ENCODE results near the gene GPI. TPM values are rescaled to one million over a fixed set of nuclear protein-coding genes. Genes with fewer than 3 reads are reported as not detected.
"Not testable (repeated sequence)": the region's sequence is repeated elsewhere in the genome, so short reads cannot be mapped to it uniquely, and the experiment has no call there.

Gene GPI
- total RNA-seq, 2 donors from 2014 or later, result 106 to 188 TPM

DNA sequence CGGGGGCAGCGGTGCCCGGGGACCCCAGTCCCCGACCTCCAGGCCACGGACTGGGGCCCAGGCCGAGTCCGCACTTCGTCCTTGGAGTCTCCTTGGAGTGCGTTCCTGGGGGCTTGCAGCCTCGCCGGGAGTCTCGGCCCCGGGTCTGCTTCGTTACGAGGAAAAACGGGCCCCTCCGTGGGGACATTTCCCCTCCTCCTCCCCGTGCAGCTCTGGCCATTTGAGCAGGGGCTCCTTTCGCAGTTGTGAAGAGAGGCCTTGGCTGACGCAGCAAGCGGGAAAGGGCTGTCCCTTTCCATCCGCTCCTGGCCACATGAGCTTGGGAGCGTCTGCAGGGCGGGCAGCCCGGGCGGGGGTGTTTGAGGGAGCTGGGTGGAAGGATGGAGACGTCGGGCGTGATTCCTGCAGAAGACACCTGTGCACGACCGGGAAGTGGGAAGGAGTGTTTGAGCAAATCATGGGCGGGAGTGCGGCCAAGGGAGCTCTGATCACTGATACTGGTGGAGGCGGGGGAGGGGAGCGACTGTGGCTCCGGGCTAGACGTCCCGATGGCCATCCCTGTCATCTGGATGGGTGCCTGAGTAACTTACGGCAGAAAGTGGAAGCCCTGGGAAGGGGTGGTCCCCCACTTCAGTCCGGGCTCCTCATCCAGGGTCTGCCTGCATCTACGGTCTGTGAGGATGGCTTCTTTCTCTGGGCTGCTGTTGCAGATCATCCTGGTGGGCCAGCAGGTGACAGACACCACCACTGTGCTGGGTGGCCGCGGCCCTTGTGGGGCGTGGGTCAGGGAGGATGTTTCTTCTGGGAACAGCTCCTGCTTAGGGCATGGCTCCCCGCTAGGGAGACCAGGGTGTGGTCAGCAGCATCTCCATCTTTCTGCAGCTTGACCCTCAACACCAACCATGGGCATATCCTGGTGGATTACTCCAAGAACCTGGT, 736 bp downstream of the GPI start:
- H3K9me3 ChIP-seq, result no peaks in the 10 kb centered on the region
- H3K4me3 ChIP-seq, result peak overlapping the region; percentile 91 to 94
- H3K27me3 ChIP-seq (replicated peaks; ENCODE audit: insufficient read depth), result no peaks in the 10 kb centered on the region
- intact Hi-C loops (cut with DNase I), result no loop called here
- peaks cover 0 to 18% of the 10 kb centered on the region in 2 donors for H3K36me3 ChIP-seq
- 8% methylated on average over 38 of the region's 45 CpGs for WGBS
- H3K4me1 ChIP-seq (replicated peaks), result no peaks in the 10 kb centered on the region
- H3K27ac ChIP-seq, result peak overlapping the region; percentile 66 to 74
- TF ChIP-seq POLR2AphosphoS5 (IDR thresholded peaks at IDR 0.05) (no peak), POLR2A (IDR thresholded peaks at IDR 0.05) (no peak)
- TF ChIP-seq, protein P1, sequence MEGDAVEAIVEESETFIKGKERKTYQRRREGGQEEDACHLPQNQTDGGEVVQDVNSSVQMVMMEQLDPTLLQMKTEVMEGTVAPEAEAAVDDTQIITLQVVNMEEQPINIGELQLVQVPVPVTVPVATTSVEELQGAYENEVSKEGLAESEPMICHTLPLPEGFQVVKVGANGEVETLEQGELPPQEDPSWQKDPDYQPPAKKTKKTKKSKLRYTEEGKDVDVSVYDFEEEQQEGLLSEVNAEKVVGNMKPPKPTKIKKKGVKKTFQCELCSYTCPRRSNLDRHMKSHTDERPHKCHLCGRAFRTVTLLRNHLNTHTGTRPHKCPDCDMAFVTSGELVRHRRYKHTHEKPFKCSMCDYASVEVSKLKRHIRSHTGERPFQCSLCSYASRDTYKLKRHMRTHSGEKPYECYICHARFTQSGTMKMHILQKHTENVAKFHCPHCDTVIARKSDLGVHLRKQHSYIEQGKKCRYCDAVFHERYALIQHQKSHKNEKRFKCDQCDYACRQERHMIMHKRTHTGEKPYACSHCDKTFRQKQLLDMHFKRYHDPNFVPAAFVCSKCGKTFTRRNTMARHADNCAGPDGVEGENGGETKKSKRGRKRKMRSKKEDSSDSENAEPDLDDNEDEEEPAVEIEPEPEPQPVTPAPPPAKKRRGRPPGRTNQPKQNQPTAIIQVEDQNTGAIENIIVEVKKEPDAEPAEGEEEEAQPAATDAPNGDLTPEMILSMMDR (IDR thresholded peaks at IDR 0.05), result no peak
- peak; percentile 50 for DNase-seq (ENCODE audit: low spot score)

DNA sequence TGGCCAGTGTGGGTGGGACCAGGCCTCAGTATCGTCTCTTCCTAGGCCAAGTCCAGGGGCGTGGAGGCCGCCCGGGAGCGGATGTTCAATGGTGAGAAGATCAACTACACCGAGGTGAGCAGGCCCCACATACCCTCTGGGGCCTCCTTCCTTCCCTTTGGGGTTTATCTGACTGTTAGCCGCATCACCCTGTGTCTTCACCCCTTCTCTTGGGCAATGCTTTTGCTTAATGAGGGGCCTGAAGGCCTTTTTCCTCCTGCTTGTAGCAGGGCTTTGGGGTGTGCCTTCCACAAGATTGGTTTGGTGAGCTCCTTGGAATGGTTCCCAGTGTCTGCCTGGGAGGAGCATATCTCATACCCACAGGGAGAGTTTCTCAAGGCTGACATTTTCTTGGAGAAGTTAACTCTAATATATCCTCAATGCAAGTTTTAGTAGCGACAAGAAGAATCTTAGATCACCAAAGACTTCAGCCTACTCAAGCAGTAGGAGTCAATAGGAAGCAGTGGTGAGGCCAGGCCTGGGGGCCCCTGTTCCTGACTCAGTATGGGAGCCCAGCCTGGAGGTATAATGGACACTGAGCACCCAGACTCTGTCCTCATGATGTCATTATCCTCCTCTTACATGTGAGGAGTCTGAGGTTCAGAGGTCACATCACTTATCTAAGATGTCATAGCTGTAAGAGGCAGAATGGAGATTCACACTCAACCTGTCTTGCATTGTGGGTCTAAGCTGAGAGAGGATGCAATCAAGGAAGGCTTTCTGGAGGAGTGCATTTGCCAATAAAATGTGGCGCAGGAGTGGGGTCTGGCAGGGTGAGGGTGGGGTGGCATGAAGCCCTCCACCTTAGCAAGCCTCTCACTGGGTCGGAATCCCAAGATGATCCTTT, 2.0 kb downstream of the GPI start:
- no peaks in the 10 kb centered on the region for H3K4me1 ChIP-seq (replicated peaks)
- 85% methylated on average over 9 of the region's 10 CpGs for WGBS
- no peaks in the 10 kb centered on the region for H3K27me3 ChIP-seq (replicated peaks; ENCODE audit: insufficient read depth)
- H3K36me3 ChIP-seq, result peaks cover 0 to 18% of the 10 kb centered on the region in 2 donors
- no peaks in the 10 kb centered on the region for H3K9me3 ChIP-seq
- intact Hi-C loops (cut with DNase I), result no loop called here
- DNase-seq (ENCODE audit: low spot score), result no peak
- H3K4me3 ChIP-seq, result no peak overlapping the region
- H3K27ac ChIP-seq, result no peak overlapping the region
- TF ChIP-seq, protein P1 (IDR thresholded peaks at IDR 0.05), result no peak
- TF ChIP-seq POLR2A (IDR thresholded peaks at IDR 0.05) (no peak), POLR2AphosphoS5 (IDR thresholded peaks at IDR 0.05) (no peak)

DNA sequence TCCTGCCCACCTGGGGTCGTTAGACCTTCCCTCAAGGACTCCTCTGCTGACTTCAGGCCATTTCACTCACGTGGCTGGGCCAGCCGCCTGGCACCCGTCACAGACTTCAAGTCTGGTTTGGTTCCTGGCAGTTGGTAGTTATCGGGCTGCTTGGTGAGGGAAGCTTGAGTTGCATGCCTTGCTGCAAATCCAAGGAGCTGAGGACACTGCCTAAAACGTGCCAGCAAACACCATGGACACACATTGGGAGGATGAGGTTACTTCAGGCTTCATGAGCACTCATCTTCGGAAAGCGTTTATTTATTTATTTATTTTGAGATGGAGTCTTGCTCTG, 2.6 kb downstream of the GPI start:
- H3K27ac ChIP-seq, result no peak overlapping the region
- no peaks in the 10 kb centered on the region for H3K27me3 ChIP-seq (replicated peaks; ENCODE audit: insufficient read depth)
- intact Hi-C loops (cut with DNase I), result no loop called here
- DNase-seq (ENCODE audit: low spot score), result no peak
- no peak overlapping the region for H3K4me3 ChIP-seq
- TF ChIP-seq, protein P1 (IDR thresholded peaks at IDR 0.05), result no peak
- no peak for TF ChIP-seq POLR2AphosphoS5 (IDR thresholded peaks at IDR 0.05)
- 84% methylated on average over 8 of the region's 8 CpGs for WGBS
- peaks cover 0 to 18% of the 10 kb centered on the region in 2 donors for H3K36me3 ChIP-seq
- H3K9me3 ChIP-seq, result no peaks in the 10 kb centered on the region
- H3K4me1 ChIP-seq (replicated peaks), result no peaks in the 10 kb centered on the region

DNA sequence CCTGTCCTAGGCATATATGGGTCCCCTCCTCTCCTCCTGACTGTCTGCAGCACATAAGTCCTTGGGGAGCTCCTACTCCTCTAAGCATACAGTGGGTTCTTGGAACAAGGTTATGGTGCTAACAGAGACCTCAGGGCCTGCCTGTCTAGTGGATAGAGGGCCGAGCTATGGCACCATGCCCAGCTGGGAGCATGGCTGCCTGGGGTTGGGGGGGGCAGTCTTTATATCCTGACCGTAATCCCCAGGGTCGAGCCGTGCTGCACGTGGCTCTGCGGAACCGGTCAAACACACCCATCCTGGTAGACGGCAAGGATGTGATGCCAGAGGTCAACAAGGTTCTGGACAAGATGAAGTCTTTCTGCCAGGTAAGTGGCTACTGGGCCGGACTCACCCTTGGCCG, 3.3 kb downstream of the GPI start:
- 79% methylated on average over 10 of the region's 10 CpGs for WGBS
- no peak overlapping the region for H3K4me3 ChIP-seq
- peaks cover 0 to 18% of the 10 kb centered on the region in 2 donors for H3K36me3 ChIP-seq
- H3K27ac ChIP-seq, result no peak overlapping the region
- no peaks in the 10 kb centered on the region for H3K9me3 ChIP-seq
- TF ChIP-seq, protein P1 (IDR thresholded peaks at IDR 0.05), result no peak
- TF ChIP-seq POLR2AphosphoS5 (IDR thresholded peaks at IDR 0.05) (no peak), POLR2A (IDR thresholded peaks at IDR 0.05) (no peak)
- H3K27me3 ChIP-seq (replicated peaks; ENCODE audit: insufficient read depth), result no peaks in the 10 kb centered on the region
- H3K4me1 ChIP-seq (replicated peaks), result no peaks in the 10 kb centered on the region
- no peak for DNase-seq (ENCODE audit: low spot score)
- intact Hi-C loops (cut with DNase I), result no loop called here

DNA sequence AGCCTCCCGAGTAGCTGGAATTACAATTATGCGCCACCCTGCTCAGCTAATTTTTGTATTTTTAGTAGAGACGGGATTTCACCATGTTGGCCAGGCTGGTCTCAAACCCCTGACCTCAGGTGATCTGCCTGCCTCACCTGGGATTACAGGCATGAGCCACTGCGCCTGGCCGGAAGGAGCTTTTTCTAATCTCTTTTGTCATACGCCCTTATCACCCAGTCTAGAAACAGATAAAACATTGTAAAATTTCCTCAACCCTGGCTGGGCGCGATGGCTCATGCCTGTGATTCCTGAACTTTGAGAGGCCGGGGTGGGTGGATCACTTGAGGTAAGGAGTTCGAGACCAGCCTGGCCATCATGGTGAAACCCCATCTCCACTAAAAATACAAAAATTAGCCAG, 4.2 kb downstream of the GPI start:
- H3K9me3 ChIP-seq; H3K27me3 ChIP-seq (replicated peaks; ENCODE audit: insufficient read depth); intact Hi-C loops (cut with DNase I); H3K27ac ChIP-seq; H3K4me3 ChIP-seq; DNase-seq (ENCODE audit: low spot score); H3K4me1 ChIP-seq (replicated peaks): not testable (repeated sequence)
- H3K36me3 ChIP-seq, result peaks cover 0 to 18% of the 10 kb centered on the region in 2 donors
- WGBS, result 90% methylated on average over 10 of the region's 10 CpGs
